ENCODE data around the gene MRPL36. TPM values are rescaled to one million over a fixed set of nuclear protein-coding genes. Genes with fewer than 3 reads are reported as not detected.

MRPL36 gene
- total RNA-seq, 4 donors from 2014 or later: 67.8 to 106 (median 75.3) TPM

DNA sequence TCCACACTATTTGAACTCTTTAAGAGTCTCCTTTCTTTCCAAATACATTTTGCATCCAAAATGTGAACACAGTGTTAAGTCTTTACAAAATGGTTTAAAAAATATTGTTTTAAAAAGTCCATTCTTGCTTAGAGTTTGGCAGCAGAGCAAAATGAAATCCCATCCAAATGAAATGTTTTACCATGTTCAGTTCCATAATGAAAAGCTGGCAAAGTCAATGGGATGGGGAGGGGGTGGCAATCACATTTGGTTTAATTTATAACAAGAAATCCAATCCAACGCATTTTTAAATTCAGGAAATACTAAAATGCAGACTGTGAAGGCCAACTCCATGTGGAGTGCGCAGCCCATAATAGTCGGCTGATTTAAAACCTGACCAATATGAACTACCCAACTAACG lies 39.4 kb downstream of the MRPL36 start:
- H3K9me3 ChIP-seq: no peaks in the 10 kb centered on the region
- H3K36me3 ChIP-seq: no peaks in the 10 kb centered on the region
- H3K27me3 ChIP-seq: peaks cover 2 to 8% (median 4%) of the 10 kb centered on the region in 3 donors
- in situ Hi-C loops (cut with MboI; ENCODE audit: low sequenced_read_pairs in 4 of 4) (loop anchor here in 3 of 4 donors (25.0 kb wide), 1 partner anchor 277 kb away; no protein-coding TSS in a partner anchor), intact Hi-C loops (cut with DNase I; ENCODE audit: low total_unique reads) (no loop called here)
- no peak overlapping the region for H3K4me3 ChIP-seq
- no peaks in the 10 kb centered on the region for H3K4me1 ChIP-seq
- no peak overlapping the region for H3K27ac ChIP-seq
- no peak for ATAC-seq
- DNase-seq: no peak
- no peak for TF ChIP-seq POLR2A (IDR thresholded peaks at IDR 0.05)
- TF ChIP-seq, protein P1, sequence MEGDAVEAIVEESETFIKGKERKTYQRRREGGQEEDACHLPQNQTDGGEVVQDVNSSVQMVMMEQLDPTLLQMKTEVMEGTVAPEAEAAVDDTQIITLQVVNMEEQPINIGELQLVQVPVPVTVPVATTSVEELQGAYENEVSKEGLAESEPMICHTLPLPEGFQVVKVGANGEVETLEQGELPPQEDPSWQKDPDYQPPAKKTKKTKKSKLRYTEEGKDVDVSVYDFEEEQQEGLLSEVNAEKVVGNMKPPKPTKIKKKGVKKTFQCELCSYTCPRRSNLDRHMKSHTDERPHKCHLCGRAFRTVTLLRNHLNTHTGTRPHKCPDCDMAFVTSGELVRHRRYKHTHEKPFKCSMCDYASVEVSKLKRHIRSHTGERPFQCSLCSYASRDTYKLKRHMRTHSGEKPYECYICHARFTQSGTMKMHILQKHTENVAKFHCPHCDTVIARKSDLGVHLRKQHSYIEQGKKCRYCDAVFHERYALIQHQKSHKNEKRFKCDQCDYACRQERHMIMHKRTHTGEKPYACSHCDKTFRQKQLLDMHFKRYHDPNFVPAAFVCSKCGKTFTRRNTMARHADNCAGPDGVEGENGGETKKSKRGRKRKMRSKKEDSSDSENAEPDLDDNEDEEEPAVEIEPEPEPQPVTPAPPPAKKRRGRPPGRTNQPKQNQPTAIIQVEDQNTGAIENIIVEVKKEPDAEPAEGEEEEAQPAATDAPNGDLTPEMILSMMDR (IDR thresholded peaks at IDR 0.05 in 4 of 5, conservative IDR thresholded peaks at IDR 0.05 in 1 of 5): no peak

DNA sequence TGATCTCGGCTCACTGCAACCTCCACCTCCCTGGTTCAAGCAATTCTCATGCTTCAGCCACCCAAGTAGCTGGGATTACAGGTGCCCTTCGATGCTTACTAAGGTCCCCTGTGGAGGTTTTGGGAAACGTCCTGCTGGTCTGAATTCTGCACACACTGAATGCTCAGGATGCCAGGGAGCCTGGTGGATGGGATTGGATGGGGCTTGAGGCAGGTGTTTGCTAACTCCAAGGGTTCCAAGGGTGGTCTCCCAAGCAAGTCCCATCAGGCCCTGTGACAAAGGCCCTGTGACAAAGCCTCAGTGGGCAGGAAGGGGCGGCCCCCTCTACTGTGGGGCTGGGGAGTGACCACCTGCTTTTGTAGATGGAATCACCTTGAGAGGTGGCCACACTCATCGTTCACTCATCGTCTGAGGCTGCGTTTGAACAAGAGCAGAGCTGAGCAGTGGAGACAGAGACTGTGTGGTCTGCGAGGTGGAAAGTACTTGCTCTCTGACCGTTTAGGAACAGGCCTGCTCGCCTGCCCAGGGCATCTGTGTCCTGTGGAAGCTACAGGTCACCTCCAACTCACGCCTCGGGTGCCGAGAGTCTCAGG lies 40.2 kb downstream of the MRPL36 start:
- intact Hi-C loops (cut with DNase I; ENCODE audit: low total_unique reads): no loop called here
- no peaks in the 10 kb centered on the region for H3K36me3 ChIP-seq
- TF ChIP-seq POLR2A (IDR thresholded peaks at IDR 0.05): no peak
- TF ChIP-seq, protein P1 (IDR thresholded peaks at IDR 0.05 in 4 of 5, conservative IDR thresholded peaks at IDR 0.05 in 1 of 5): no peak

DNA sequence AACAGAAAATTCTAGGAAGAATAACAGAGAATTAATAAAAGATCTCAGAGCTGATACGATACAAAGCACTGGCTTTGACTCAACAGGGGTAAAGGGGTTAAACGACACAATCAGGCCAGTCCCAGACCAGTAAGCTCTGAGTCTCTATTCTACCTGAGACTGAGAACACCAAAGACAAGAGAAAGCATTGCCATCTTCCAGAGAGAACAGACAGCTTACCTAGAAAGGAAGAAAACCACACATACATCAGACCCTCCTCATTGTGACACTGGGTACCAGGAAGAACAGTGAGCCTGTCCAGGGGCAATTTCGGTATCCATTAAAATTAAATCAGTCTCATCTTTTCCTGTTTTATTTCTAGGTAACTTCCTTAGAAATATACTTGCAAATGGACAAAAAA lies 41.1 kb downstream of the MRPL36 start:
- no peak for ATAC-seq
- Histone ChIP-seq H3K4me3 (no peak overlapping the region), H3K36me3 (no peaks in the 10 kb centered on the region), H3K9me3 (no peaks in the 10 kb centered on the region), H3K4me1 (no peaks in the 10 kb centered on the region), H3K27ac (no peak overlapping the region), H3K27me3 (peaks cover 0 to 8% (median 0%) of the 10 kb centered on the region in 3 donors)
- no peak for TF ChIP-seq POLR2A (IDR thresholded peaks at IDR 0.05)
- TF ChIP-seq, protein P1 (IDR thresholded peaks at IDR 0.05 in 4 of 5, conservative IDR thresholded peaks at IDR 0.05 in 1 of 5): no peak
- intact Hi-C loops (cut with DNase I; ENCODE audit: low total_unique reads) (no loop called here), in situ Hi-C loops (cut with MboI; ENCODE audit: low sequenced_read_pairs in 4 of 4) (loop anchor here in 3 of 4 donors (25.0 kb wide), 1 partner anchor 279 kb away; no protein-coding TSS in a partner anchor)
- no peak for DNase-seq

More for the DNA sequence above, 40.2 kb downstream of the MRPL36 start:
- Histone ChIP-seq H3K9me3 (no peaks in the 10 kb centered on the region), H3K4me1 (no peaks in the 10 kb centered on the region), H3K4me3 (no peak overlapping the region), H3K27ac (no peak overlapping the region), H3K27me3 (peaks cover 0 to 8% (median 0%) of the 10 kb centered on the region in 3 donors)
- ATAC-seq: no peak
- in situ Hi-C loops (cut with MboI; ENCODE audit: low sequenced_read_pairs in 4 of 4): loop anchor here in 3 of 4 donors (25.0 kb wide), 1 partner anchor 278 kb away; no protein-coding TSS in a partner anchor
- no peak for DNase-seq

DNA sequence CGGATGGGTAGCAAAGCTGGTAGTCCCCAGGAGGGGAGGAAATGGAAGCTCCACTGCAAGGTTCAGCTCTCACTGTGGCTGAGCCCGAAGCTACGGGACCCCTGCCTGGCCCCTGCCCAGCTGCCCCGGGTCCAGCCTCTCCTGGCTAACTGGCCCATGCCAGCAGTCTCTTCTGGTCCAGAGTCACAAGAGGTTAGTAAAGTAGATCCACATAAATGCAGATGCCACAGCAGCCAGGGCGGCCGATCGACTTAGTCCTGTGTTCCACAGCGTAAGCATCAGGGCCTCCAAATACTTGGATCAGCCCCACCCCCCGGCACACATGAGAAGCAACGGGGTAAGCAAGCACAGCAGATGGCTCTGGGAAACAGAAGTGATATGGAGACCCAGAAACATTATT lies 42.1 kb downstream of the MRPL36 start:
- no peak for DNase-seq
- intact Hi-C loops (cut with DNase I; ENCODE audit: low total_unique reads) (no loop called here), in situ Hi-C loops (cut with MboI; ENCODE audit: low sequenced_read_pairs in 4 of 4) (loop anchor here in 3 of 4 donors (25.0 kb wide), 1 partner anchor 280 kb away; no protein-coding TSS in a partner anchor)
- TF ChIP-seq, protein P1 (IDR thresholded peaks at IDR 0.05 in 4 of 5, conservative IDR thresholded peaks at IDR 0.05 in 1 of 5): no peak
- TF ChIP-seq POLR2A (IDR thresholded peaks at IDR 0.05): no peak
- no peaks in the 10 kb centered on the region for H3K9me3 ChIP-seq
- H3K4me3 ChIP-seq: no peak overlapping the region
- H3K4me1 ChIP-seq: no peaks in the 10 kb centered on the region
- no peak for ATAC-seq
- H3K27ac ChIP-seq: no peak overlapping the region
- H3K36me3 ChIP-seq: no peaks in the 10 kb centered on the region
- peaks cover 0 to 5% (median 0%) of the 10 kb centered on the region in 3 donors for H3K27me3 ChIP-seq
